ENCODE data around the gene KCNH8.

The KCNH8 gene

DNA sequence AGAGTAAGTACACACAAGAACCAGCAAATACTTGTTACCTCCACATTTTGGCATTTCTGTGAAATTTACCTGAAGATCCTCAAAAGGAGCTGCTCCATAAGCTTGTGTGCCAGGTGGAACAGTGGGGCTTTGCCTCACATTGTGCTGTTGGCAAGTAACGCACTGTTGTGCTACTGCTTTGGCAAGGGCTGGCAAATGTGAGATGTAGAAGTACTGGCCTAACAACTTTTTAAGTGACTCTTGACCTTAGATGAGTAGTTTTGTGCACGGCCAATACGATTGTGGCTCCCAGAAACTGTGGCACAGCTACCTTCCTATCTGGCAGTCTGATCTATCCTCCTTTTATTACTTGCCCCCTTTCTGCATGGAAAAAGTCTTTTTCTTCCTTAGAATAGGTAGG, 337.0 kb downstream of the KCNH8 start:
- DNase-seq (ENCODE audit: low read depth): no peak

DNA sequence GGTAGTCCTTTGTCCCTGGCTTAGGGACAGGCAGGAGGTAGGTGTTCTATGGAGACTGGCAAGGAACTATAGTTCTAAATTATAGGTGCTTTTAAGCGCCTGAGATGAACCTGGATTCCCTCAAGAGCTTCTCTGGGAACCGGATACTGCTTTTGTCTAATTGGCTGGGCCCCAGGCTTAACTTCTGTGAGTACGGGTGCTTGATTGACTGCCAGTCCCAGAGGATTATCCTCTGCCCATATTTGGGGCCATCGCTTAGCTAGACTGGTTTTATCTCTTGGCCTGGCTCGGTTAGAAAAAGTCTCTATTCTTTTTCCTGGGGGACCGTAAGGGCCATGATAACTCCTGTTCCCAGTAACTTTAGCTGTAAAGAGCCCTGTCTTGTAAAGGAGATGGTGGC, 339.1 kb downstream of the KCNH8 start:
- DNase-seq (ENCODE audit: low read depth): no peak

DNA sequence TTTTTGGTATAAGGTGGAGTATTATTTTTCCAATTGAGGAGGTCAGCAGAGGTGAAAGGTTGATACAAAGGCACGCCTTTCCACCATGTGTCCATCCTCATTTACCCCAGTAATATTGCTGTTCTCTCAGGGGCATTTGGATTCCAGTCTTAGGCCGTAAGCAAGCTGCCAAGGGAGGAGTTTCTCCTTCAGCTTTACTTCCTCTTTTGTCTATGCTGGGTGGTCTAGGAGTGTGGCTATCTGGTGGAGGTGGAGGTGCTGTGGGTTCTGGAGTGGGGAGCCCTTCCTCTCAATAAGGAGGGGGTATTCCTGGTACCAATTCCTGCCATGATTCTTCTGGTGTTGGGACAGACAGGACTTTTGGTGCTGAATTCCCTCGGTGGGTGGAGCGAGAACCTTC, 340.6 kb downstream of the KCNH8 start:
- no peak for DNase-seq (ENCODE audit: low read depth)

DNA sequence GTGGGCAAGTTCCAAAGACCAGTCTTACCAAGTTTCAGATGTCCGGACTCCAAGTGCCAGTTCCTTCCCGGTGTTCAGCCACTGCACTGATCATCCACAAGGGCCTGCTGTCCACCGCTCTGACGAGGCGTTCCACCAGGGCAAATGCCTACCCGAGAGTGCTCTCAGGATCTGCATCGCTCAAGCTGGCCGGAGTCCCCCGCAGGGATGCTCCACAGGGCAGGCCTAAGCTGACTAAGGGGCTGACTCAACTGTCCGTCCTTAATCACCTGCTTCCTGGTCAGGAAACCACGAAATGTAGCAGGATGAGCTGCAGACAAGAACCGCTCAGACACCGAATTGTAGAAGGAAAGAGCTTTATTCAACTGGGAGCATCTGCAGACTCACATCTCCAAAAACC, 341.6 kb downstream of the KCNH8 start:
- DNase-seq (ENCODE audit: low read depth): no peak

DNA sequence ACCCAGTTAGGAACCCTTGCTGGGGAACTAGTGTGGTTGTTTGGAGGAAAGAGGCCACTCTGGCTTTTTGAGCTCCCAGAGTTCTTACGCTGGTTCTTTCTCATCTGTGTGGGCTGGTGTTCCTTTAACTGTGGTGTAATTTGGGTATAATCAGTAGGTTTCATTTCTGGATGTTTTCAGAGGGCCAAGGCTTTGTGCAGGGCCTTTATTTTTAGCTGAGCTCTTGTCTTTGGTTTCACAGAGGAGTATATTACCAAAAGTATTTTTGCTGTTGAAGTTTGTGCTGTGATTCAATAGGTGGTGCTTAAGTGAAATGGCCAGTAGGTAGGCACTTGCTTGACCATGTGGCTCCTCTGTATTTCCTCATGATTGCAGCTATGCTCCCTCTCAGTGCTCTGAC, 357.9 kb downstream of the KCNH8 start:
- no peak for DNase-seq (ENCODE audit: low read depth)

DNA sequence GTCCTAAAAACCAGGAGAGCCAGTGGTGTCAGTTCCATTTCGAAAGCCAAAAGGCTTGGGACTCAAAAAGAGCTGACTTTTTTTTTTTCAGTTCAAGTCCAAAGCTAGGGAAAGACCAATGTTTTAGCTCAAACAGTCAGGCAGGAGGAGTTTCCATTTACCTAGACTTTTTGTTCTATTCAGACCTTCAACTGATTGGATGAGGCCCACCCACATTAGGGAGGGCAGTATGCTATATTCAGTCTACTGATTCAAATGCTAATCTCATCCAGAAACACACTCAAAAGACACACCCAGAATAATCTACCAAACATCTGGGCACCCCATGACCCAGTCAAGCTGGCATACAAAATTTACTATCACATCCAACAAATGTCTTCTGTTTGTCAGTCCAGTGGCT, 374.0 kb downstream of the KCNH8 start:
- DNase-seq (ENCODE audit: low read depth): no peak

DNA sequence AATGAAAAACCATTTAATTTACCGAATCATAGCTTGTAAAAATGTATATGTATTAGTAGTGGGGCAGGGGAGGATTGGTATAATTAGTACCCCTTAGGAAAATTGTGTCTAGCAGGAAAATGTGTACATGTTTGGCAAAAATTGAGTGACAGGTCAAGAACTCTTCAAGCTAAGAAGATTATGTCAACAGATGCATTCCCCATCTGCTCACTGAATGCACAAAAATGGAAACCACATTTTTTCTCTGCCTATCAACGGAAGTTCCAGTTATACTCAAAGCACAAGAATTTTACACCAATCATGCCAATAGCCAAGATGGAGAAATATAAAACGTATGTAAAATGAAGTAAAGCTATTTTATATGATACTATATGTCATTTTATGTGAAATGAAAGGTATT, 377.8 kb downstream of the KCNH8 start:
- no peak for DNase-seq (ENCODE audit: low read depth)

DNA sequence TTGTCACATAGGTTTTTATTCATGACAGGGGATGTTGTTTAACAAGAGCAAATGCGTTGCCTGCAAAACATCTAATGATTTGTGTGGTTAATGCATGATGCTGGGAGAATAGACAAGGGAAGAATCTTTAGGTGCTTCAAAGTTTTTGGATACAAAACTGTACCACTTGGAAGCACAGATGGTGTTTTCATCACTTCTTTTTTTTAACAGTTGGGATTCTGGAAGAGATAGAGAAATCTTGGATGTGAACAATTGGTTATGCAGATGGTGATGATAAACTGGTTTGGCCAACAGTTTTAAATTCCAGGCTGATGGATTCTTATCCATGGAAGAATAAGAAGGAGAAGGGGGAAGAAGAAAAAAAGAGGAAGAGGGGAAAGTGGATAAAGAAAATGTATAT, 379.4 kb downstream of the KCNH8 start:
- no peak for DNase-seq (ENCODE audit: low read depth)

DNA sequence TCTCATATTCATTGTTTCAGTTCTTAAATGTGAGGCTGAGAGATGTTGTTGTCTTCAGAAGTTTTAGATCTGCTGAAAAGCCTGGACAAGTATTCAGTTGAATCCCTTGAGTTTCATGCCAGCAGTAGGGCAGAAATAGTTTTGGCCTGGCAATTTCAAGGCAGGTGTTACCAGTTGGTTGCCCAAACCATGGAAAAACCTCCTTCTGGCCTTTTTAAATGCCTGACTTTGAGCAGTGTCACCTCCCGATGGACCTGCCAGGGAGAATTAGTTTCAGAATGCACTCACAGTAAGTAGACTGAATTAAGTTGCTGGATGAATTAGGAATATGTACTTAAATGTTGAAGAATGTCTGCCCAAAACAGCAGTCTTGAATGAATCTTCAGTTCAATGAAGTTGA, 383.1 kb downstream of the KCNH8 start:
- no peak for DNase-seq (ENCODE audit: low read depth)

DNA sequence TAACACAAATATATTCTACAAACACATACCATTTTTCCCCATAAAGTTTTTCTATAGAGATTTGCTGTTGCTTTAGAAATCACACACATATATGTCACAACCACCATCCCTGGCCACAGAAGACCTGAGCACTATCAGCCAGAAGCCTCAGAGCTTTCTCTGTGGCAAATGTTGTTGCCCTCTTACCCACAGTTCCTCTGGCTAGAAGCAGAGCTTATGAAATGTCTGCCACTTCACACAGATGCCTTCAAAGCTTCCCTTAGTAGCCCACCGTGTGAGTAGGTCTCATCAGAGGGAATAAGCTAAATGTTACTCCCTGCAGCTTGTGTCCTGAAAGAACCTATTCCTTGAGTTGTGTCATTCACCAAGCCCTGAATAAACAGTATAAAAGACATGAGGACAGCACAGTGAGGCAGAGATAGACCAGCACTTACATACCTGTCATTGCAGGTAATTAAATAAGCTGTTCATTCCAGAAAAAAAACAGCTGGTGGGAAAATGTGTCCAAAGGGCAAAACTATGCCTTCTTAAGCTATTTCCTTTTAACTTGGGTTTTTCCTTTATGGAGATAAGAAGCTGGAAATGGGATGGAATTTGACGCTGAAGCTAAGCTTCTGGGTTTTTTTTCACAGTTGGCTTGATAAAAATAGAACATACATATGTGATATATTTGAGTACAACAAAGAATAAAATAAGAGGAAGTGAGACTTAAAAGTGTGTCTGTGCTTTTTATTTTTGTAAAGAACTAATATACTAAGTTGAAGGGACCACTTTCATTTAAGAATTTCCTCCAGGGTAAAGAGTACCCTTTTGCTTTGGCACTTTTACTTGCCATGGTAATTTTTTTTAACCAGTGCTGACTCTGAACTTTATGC, 391.4 kb downstream of the KCNH8 start:
- no peak for DNase-seq (ENCODE audit: low read depth)

DNA sequence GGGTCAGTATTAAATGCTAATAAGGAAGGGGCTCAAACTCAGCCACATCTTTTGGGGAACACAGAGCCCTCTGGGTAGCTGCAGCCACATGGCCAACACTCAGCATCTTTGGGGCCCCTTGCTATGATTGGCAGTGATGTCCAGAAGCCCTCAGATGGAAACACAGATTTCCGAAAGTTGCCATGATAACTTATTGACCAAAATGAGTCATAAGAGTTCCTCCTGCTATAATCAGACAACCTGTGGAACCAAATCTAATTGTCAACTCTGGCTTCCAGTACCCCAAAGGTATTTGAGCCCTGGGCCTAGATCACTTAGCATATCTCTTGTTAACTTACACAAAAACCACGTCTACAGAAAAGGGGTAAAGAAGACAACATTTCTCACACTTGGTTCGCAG, 392.2 kb downstream of the KCNH8 start:
- no peak for DNase-seq (ENCODE audit: low read depth)

DNA sequence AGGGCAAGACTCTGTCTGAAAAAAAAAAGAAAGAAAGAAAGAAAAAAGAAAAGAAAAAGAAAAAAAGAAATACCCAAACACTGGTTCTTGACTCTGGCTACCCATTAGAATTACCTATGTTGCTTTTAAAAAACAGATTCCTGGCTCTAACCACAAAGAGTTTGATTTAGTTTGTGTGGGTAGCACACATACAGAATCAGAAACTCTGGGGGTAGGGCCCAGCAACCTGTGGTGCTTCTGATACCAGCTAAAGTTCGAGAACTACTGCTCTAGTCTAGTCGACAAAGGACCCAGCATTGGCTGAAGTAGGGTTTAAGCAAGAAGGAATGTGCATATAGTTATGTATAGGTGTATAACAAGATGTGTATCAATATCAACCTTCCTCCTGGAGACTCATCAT, 393.0 kb downstream of the KCNH8 start:
- DNase-seq (ENCODE audit: low read depth): no peak

DNA sequence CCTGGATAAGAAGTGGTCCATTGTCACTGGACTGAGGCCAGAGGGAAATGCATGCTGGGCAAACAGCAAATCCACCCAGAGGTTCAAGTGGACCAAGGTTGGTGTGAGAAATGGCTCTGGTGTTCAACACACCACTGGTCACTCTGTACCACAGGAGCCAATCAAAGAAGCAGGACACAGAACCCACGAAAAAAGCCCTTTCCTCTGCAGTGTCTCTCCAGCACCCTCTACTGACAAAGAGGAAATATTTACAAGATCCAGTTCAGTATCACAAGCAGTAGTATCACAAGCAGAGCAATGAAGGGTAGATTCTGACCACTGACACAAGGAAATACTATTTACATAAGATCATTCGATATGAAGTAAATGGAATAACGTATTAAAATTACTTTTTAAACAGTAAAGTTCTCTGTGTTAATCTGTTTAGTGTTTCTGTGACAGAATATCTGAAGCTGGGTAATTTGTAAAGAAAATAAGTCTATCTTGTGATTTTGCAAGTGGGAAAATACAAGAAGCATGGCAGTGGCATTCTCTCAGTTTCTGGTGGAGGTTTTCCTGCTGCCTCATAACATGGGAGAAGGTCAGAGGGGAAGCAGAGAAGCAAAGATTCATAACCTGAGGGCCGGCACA, 395.0 kb downstream of the KCNH8 start:
- no peak for DNase-seq (ENCODE audit: low read depth)

DNA sequence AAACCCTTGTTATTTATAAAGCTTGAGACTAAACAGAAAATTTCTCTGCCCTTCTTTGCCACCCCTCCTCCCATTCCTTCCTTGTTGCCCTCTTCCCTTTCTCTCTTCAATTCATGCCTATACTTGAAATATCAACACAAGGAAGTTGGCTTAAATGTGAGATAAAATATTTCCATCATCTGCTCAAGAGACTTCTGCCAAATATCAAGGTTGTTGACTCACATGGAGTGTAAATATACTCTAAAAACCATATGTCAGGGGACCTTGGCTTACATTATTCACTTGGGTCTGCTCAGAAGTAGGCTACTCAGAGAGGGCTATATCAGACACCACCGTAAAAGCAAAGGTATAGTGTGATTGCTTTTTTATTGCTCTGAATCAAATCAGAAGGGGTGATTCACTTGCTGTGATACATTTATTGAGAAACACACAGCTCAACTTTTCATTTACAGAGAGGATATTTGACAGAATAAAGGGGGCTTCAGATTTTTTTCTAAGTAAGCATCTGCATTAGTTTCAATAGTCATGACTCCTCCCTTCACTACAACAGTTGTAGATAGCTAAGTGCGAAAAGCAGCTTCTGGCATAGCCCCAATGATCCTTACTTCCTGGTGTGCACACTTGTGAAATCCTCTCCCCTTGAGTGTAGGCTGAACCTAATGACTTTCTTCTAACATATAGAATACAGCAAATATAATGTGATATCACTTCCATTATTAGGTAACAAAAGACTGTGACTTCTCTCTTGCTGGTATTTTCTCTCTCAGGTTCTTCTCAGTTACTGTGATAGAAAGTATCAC, 399.6 kb downstream of the KCNH8 start:
- DNase-seq (ENCODE audit: low read depth): no peak

DNA sequence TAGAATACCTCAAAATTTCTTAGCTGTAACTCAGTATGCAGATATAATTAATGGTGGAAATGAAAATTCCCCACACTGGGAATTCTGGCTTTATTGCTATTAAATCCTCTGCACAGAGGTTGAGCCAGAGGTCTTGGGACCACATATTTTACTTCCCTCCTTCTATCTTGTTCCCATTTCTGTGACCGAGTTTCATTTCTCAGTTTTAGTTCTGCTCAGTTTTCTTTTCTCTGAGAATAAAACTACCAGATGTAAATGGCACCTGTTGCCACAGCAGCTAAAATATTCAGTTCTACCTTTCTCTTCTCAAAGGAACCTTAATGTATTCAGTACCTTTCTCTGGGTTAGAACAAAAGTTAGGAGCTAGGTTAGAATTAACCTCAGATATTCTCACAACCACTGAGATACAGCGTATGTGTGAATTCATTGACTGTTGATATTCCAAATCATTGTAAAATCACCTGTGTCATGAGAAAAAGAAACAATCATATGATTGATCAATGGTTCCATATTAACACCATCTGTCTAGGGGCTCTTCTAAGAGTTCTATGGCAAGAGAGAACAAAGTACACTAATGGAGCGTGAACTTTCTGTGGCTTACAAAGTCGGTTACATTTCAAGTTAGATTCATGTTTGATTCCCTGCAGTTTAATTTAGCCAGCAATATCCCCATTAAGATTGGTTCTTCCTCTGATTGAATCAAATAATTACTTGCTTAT, 411.6 kb downstream of the KCNH8 start:
- DNase-seq (ENCODE audit: low read depth): no peak

DNA sequence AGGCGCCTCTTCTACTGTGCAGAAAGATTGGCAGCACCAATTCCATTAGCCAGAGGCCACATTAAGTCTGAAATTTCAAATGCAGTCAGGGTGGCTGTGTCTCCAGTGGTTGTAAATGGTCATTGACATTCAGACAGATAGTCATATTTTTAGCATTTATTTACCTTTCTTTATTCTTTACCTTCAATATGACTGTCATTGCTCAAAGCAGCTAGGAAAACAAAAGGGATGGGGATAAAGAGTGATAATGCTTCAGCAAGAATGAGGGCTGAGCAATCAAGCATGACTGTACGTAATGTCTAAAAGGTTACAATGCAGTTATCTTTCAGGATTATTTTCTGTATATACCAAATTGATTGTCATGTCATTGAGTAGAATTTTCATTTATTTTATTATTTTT, 425.3 kb downstream of the KCNH8 start:
- DNase-seq (ENCODE audit: low read depth): no peak

DNA sequence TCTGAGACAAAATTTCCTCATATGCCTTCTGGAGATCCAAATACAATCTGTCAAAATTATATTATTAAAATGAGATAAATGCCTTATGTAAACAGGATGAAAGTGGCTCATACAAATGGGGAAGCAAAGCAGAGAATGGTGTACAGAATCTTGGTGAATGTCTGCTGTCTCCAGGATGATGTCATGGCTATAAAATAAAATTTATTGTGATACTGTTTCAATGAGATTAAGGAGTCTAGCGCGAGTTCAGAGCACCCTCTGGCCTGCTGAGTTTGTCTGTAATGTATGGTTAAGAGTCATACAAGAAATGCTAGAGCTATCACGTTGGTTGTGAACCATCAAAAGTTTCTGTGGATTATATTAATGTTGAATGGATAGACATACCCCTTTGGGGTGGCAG, 426.0 kb downstream of the KCNH8 start:
- DNase-seq (ENCODE audit: low read depth): no peak

DNA sequence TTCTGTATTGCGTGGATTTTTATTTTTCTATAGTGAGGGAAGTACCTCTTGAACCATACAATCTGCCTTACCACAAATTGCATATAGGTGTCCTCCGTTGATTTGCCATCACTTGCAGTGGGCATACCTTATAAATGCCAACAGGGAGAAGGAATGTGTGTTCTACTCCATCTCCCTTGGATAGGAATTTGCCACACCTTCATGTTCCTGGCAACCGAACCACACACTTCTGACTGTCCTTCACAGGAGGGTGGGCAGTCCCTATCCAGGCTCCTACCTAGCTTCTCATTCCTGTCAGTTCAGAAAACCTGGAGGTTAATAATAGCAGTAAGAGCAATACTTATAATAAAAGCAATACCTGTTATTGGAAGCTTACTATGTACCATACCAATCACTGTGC, 428.0 kb downstream of the KCNH8 start:
- no peak for DNase-seq (ENCODE audit: low read depth)

Measured in T follicular helper cell (primary cell).